Upper lobe of right lung (tissue), 1 donor: ENCODE results near the gene ZNF107. TPM values are rescaled to one million over a fixed set of nuclear protein-coding genes. Genes with fewer than 3 reads are reported as not detected.

Source experiments
- ATAC-seq: fragments of 200-7000 bp; cut with Tn5 transposase; one replicate; pipeline ENCODE4 v1.9.1; 2020; ENCODE audit warnings: mild to moderate bottlenecking, moderate library complexity
- DNase-seq: peaks from one replicate; pipeline ENCODE4 v3.0.0-alpha.2; 2020
- H3K27ac ChIP-seq: fragments of 200-600 bp; one replicate; pipeline ENCODE4 v1.8.0; 2022
- H3K27me3 ChIP-seq: fragments of 200-600 bp; one replicate; pipeline ENCODE4 v1.8.0; 2022; ENCODE audit warnings: mild to moderate bottlenecking
- H3K36me3 ChIP-seq: fragments of 200-600 bp; one replicate; pipeline ENCODE4 v1.8.0; 2022
- H3K4me1 ChIP-seq: fragments of 200-600 bp; one replicate; pipeline ENCODE4 v1.8.0; 2022
- H3K4me3 ChIP-seq: fragments of 200-600 bp; one replicate; pipeline ENCODE4 v1.8.0; 2022; ENCODE audit warnings: mild to moderate bottlenecking
- H3K9me3 ChIP-seq: fragments of 200-600 bp; one replicate; pipeline ENCODE4 v1.8.0; 2022
- CTCF ChIP-seq: fragments of 200-600 bp; IDR thresholded peaks from one replicate; pipeline ENCODE4 v1.8.0; 2022; ENCODE audit warnings: antibody characterized with exemption
- intact Hi-C: fragments of 100-400 bp; cut with DNase I; formaldehyde crosslinking; loops from one replicate; pipeline ENCODE4 v1.11.0; 2022
- microRNA-seq: library from miRNA; unstranded; fragments of <30 nt; microRNA quantifications from one replicate; pipeline ENCODE4 v1.2.0, GENCODE V29; 2020; ENCODE audit warnings: borderline microRNAs expressed
- total RNA-seq: library from RNA; stranded (reverse); fragmentation: NEBNext Ultra II Directional; extraction: Animal tissue kit (Norgen Biotek cat#: 25700); gene quantifications from one replicate; pipeline ENCODE4 v1.2.1, GENCODE V29; 2021
- donor health status: DM: no; HTN: yes; CAD: no; lungs with severe emphysema.

ZNF107 gene
- total RNA-seq, 1 donor from 2014 or later = 3.4 TPM

DNA sequence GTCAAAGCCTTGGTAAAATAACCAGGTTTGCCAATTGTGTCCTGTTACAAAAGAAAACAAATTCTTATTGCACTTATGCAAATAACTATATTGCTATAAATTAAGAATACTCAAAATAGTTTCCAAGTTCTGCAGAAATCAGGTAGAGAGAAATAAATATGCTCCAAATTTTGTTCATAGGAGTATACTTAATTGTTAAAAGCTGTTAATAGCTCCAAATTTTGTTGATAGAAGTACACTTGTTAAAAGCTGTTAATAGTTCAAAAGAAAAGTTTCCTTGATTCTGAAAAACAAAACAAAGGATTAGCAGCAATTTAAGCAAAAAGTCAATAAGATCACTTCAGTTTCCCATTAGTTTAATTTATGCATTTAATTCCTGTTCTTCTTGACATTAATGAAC, 81.9 kb downstream of the ZNF107 start:
- DNase-seq (no peak), ATAC-seq (no peak)
- no peaks in the 10 kb centered on the region for H3K36me3 ChIP-seq
- H3K27ac ChIP-seq = no peak overlapping the region
- H3K9me3 ChIP-seq = no peaks in the 10 kb centered on the region
- intact Hi-C loops = no loop called here
- no peak for TF ChIP-seq CTCF
- H3K27me3 ChIP-seq = no peaks in the 10 kb centered on the region
- H3K4me3 ChIP-seq = no peak overlapping the region
- no peaks in the 10 kb centered on the region for H3K4me1 ChIP-seq

GRCh38 chr7:64753032-64753431, 87.1 kb downstream of the ZNF107 start:
- no peaks in the 10 kb centered on the region for H3K9me3 ChIP-seq
- TF ChIP-seq CTCF = no peak
- DNase-seq = no peak
- no peak for ATAC-seq
- no peaks in the 10 kb centered on the region for H3K4me1 ChIP-seq
- intact Hi-C loops = no loop called here
- H3K4me3 ChIP-seq = no peak overlapping the region
- no peaks in the 10 kb centered on the region for H3K36me3 ChIP-seq
- no peak overlapping the region for H3K27ac ChIP-seq
- H3K27me3 ChIP-seq = no peaks in the 10 kb centered on the region

DNA sequence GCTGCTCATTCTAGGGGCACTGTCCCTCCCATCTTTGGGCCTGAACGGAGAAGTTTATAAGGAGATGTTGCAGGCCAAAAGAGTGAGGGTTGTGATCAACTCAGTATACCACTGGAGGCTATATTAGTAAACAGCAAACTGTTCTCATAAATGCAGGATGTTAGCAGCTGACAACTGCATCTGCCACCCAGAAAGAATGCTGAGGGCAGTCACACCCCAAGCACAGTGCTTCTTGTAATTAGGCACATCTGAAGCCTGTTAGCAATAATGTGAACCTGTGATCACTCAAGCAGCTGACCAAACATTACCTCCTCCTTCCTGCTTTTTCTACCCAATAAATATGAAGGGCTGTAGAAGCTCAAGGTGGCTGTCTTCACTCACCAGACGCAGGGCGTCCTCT, 89.9 kb downstream of the ZNF107 start:
- Histone ChIP-seq H3K4me1 (no peaks in the 10 kb centered on the region), H3K4me3 (no peak overlapping the region), H3K27ac (no peak overlapping the region), H3K27me3 (no peaks in the 10 kb centered on the region), H3K36me3 (no peaks in the 10 kb centered on the region), H3K9me3 (no peaks in the 10 kb centered on the region)
- TF ChIP-seq CTCF = no peak
- DNase-seq (no peak), ATAC-seq (no peak)
- intact Hi-C loops = no loop called here

DNA sequence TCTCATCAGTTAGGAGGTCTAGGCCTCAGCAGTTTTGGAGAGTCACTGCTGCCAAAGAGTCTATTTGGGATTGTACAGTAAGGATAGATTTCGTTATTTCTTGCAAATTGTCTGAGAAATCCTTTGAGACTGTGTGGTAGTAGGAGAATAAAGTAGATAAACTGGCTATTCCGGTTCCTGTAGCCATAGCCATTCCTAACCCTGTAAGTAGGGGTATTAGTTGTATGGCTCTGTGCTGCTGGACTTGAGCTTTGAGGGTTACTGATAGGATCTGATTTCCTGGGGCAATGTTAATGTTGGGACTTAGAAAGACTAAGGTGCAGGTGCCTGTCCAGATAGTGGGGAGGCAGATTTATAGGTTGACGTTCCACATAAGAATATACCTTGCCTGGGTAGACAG, 92.2 kb downstream of the ZNF107 start:
- Histone ChIP-seq H3K4me3 (no peak overlapping the region), H3K4me1 (no peaks in the 10 kb centered on the region), H3K9me3 (no peaks in the 10 kb centered on the region), H3K36me3 (no peaks in the 10 kb centered on the region), H3K27me3 (no peaks in the 10 kb centered on the region), H3K27ac (no peak overlapping the region)
- ATAC-seq (no peak), DNase-seq (no peak)
- intact Hi-C loops = no loop called here
- TF ChIP-seq CTCF = no peak

Small RNA genes within 50 kb of the gene (microRNA-seq; reads per million reads assigned to microRNA genes)
- gene MIR6839 = not detected

Other genes starting within 250 kb of the ZNF107 start
- 17.3 TPM for gene ZNF680, start 103.1 kb upstream of the ZNF107 start, total RNA-seq
- gene ZNF138, start 128.3 kb downstream of the ZNF107 start, total RNA-seq = 5.2 TPM
- 2.3 TPM for gene ZNF273, start 237.1 kb downstream of the ZNF107 start, total RNA-seq